Fibroblast of the aortic adventitia (primary cell): ENCODE data around the gene MMAB. TPM values are rescaled to one million over a fixed set of nuclear protein-coding genes. Genes with fewer than 3 reads are reported as not detected.
A peak's percentile ranks its signal among the peaks of the same experiment; 100 is the strongest.

Source experiments
- DNase-seq: peaks from one replicate; pipeline ENCODE4 v3.0.0-alpha.2; 2010; ENCODE audit warnings: low read depth
- H3K4me3 ChIP-seq: 2 replicates; pipeline ENCODE4 v1.5.1; 2011; ENCODE audit warnings: low read depth, mild to moderate bottlenecking, control low read depth, low read length, moderate library complexity
- total RNA-seq: library from RNA; depleted of rRNA; stranded (reverse); fragments of >200 nt; gene quantifications from 2 replicates; pipeline ENCODE4 v1.2.3, GENCODE V29; 2012; ENCODE audit warnings: low replicate concordance
- TF ChIP-seq, protein P1 (sequence below): IDR thresholded peaks from 2 replicates; pipeline ENCODE4 v1.5.1; 2011; ENCODE audit warnings: mild to moderate bottlenecking, low read length, control low read depth, inconsistent platforms; ENCODE audit not compliant: insufficient read depth

Gene MMAB
- total RNA-seq, 1 donor, result 22.0 TPM

DNA sequence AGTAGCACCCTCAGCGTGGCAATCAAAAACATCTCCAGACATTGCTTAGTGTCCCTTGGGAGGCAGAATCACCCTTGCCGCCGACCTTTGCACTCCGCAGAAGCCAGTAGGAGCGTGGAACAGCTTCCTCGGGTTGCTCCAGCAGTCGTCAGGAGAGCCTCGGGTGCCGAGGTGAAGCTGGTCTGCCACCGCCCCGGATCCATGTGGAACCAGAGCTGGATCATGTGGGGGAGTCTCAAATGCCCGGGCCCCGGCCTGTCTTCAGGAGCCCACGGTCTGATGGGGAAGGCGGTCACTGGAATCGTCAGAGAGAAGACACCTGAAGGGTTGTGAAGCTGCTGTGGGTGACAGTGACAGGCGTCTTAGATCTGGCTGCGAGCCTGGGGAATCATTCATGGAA is 14.6 kb upstream of the MMAB start:
- DNase-seq, result no peak
- H3K4me3 ChIP-seq, result no peak overlapping the region
- TF ChIP-seq, protein P1, sequence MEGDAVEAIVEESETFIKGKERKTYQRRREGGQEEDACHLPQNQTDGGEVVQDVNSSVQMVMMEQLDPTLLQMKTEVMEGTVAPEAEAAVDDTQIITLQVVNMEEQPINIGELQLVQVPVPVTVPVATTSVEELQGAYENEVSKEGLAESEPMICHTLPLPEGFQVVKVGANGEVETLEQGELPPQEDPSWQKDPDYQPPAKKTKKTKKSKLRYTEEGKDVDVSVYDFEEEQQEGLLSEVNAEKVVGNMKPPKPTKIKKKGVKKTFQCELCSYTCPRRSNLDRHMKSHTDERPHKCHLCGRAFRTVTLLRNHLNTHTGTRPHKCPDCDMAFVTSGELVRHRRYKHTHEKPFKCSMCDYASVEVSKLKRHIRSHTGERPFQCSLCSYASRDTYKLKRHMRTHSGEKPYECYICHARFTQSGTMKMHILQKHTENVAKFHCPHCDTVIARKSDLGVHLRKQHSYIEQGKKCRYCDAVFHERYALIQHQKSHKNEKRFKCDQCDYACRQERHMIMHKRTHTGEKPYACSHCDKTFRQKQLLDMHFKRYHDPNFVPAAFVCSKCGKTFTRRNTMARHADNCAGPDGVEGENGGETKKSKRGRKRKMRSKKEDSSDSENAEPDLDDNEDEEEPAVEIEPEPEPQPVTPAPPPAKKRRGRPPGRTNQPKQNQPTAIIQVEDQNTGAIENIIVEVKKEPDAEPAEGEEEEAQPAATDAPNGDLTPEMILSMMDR, result no peak

DNA sequence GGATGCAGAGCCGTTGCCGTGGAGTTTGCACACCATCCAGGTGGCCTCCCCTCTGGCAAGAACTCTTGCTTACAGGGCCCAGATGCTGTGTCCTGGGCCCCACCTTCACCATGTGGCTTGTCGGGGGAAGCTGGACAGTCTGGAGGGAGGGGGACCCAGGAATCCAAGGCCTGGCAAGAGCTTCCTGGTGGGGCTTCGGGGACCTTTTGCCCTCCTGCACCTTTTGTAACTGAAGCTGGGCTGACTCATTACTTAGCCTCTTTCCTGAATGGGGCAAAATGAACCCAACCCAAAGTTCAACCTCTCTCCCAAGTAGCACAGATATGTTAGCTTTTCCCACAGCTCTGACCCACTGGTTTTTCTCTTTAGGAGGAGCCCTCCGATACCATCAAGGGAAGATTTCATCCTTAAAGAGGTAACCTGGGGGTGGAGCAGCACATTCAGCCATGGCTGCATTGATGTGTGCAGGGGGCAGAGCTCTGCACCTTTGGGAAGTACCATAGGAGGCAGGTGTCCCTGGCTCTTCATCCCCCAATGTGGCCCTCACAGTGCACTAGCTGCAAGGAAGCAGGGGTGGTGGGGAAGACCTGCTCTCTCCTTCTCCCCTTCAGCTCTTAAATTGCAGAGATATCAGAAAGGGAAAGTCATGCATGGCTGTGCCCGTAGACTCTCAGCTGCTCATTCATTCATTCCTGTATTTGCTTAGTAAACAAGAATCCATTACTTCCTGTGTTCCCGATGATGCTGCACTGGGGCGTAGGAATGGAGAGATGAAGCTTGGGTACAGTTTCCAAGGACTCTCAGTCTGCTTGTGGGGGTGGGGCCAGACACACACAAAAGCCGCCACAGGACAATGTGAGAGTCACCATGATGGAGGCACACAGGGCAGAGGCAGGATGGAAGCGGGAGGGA is 13.3 kb upstream of the MMAB start:
- H3K4me3 ChIP-seq, result no peak overlapping the region
- TF ChIP-seq, protein P1, result no peak
- no peak for DNase-seq

DNA sequence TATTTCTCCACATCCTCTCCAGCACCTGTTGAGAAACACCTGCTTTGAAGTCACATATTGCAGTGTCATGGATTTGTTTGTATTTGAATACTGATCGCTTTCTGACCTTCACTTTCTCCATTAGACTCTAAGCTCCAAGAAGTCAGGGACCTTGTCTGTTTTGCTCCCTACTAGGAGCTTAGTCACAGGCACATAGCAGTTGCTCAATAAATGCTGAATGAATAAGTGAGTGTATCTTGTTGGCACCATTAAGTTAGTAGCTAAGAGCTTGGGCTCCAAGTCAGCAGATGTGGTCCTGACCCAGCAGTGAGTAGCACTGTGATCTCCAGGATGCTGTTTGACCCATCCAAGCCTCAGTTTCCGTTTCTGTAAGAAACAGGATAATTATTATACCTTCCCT is 10.4 kb upstream of the MMAB start:
- H3K4me3 ChIP-seq, result no peak overlapping the region
- no peak for DNase-seq
- TF ChIP-seq, protein P1, result no peak

GRCh38 chr12:109582636-109583035 is 9.3 kb upstream of the MMAB start:
- no peak for DNase-seq
- TF ChIP-seq, protein P1, result no peak
- no peak overlapping the region for H3K4me3 ChIP-seq

DNA sequence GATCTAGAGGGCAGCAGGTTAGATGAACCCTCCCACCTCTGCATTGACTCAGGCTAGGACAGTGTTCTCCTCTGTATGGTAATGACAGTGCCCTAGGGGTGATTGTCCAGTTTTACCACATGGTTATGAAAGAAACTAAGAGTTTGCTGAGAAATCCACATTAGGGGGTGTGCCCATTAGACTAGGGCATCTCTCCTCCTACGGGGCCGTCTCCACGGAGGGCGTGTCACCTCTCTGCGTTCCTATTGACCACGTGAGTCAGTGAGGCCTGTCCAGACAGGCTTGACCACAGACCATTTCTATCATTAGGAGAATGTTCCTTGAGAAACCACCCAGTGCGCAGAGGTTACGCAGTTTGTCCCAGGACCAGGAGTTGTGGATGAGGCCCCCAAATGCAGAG is 8.6 kb upstream of the MMAB start:
- no peak overlapping the region for H3K4me3 ChIP-seq
- TF ChIP-seq, protein P1, result no peak
- DNase-seq, result peak; percentile 12

DNA sequence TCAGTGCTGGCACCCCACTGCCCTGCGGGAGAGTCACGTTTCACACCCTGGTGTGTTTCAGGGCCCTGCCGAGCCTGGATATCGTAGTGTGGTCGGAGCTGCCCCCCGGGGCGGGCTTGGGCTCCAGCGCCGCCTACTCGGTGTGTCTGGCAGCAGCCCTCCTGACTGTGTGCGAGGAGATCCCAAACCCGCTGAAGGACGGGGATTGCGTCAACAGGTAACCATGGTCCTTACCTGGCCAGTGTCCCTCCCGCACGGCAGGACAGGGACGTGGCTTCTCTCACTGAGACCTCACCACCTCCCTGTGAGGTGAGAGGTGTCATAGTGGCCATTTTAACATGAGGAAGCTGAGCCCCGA is 8.0 kb upstream of the MMAB start:
- no peak for DNase-seq
- H3K4me3 ChIP-seq, result no peak overlapping the region
- TF ChIP-seq, protein P1, result no peak
